H1 (cell line): ENCODE results near the gene APOA1.

Experiments used
- POLR2A ChIP-seq, 2 experiments: IDR thresholded peaks; 1 replicate in 1 of 2; 2 replicates in 1 of 2; pipeline ENCODE4 v1.6.1; 2011; ENCODE audit warnings: low read depth in 2 of 2, low read length in 2 of 2, mild to moderate bottlenecking in 2 of 2; ENCODE audit errors: control extremely low read depth in 1 of 2
- SP4 ChIP-seq: IDR thresholded peaks from 2 replicates; pipeline ENCODE4 v1.6.1; 2012; ENCODE audit warnings: low read length, inconsistent platforms
- TF ChIP-seq, protein P1 (sequence below), 3 experiments: IDR thresholded peaks; 1 replicate in 2 of 3; 2 replicates in 1 of 3; pipeline versions ENCODE4 v1.5.1 to v1.6.1; 2011; ENCODE audit warnings: low read length in 3 of 3, mild to moderate bottlenecking in 3 of 3, inconsistent platforms in 2 of 3, low read depth in 1 of 3, moderate library complexity in 1 of 3; ENCODE audit not compliant: insufficient read depth in 1 of 3; ENCODE audit errors: control extremely low read depth in 1 of 3

DNA sequence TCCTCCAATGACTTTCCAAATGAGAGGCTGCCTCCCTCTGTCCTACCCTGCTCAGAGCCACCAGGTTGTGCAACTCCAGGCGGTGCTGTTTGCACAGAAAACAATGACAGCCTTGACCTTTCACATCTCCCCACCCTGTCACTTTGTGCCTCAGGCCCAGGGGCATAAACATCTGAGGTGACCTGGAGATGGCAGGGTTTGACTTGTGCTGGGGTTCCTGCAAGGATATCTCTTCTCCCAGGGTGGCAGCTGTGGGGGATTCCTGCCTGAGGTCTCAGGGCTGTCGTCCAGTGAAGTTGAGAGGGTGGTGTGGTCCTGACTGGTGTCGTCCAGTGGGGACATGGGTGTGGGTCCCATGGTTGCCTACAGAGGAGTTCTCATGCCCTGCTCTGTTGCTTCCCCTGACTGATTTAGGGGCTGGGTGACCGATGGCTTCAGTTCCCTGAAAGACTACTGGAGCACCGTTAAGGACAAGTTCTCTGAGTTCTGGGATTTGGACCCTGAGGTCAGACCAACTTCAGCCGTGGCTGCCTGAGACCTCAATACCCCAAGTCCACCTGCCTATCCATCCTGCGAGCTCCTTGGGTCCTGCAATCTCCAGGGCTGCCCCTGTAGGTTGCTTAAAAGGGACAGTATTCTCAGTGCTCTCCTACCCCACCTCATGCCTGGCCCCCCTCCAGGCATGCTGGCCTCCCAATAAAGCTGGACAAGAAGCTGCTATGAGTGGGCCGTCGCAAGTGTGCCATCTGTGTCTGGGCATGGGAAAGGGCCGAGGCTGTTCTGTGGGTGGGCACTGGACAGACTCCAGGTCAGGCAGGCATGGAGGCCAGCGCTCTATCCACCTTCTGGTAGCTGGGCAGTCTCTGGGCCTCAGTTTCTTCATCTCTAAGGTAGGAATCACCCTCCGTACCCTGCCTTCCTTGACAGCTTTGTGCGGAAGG, 4.8 kb downstream of the APOA1 start:
- TF ChIP-seq POLR2A (IDR thresholded peaks at IDR 0.05; ENCODE audit: control extremely low read depth in 1 of 2, low read depth in 2 of 2, low read length in 2 of 2) (no peak), SP4 (no peak)
- TF ChIP-seq, protein P1, sequence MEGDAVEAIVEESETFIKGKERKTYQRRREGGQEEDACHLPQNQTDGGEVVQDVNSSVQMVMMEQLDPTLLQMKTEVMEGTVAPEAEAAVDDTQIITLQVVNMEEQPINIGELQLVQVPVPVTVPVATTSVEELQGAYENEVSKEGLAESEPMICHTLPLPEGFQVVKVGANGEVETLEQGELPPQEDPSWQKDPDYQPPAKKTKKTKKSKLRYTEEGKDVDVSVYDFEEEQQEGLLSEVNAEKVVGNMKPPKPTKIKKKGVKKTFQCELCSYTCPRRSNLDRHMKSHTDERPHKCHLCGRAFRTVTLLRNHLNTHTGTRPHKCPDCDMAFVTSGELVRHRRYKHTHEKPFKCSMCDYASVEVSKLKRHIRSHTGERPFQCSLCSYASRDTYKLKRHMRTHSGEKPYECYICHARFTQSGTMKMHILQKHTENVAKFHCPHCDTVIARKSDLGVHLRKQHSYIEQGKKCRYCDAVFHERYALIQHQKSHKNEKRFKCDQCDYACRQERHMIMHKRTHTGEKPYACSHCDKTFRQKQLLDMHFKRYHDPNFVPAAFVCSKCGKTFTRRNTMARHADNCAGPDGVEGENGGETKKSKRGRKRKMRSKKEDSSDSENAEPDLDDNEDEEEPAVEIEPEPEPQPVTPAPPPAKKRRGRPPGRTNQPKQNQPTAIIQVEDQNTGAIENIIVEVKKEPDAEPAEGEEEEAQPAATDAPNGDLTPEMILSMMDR (IDR thresholded peaks at IDR 0.05; ENCODE audit: control extremely low read depth in 1 of 3, insufficient read depth in 1 of 3, low read depth in 1 of 3, low read length in 3 of 3), result no peak
